ENCODE measurements around the gene NRXN3. TPM values are rescaled to one million over a fixed set of nuclear protein-coding genes. Genes with fewer than 3 reads are reported as not detected.
"Not testable (repeated sequence)": the region's sequence is repeated elsewhere in the genome, so short reads cannot be mapped to it uniquely, and the experiment has no call there.

Gene NRXN3
- polyA plus RNA-seq, 1 donor: 0.58 TPM

DNA sequence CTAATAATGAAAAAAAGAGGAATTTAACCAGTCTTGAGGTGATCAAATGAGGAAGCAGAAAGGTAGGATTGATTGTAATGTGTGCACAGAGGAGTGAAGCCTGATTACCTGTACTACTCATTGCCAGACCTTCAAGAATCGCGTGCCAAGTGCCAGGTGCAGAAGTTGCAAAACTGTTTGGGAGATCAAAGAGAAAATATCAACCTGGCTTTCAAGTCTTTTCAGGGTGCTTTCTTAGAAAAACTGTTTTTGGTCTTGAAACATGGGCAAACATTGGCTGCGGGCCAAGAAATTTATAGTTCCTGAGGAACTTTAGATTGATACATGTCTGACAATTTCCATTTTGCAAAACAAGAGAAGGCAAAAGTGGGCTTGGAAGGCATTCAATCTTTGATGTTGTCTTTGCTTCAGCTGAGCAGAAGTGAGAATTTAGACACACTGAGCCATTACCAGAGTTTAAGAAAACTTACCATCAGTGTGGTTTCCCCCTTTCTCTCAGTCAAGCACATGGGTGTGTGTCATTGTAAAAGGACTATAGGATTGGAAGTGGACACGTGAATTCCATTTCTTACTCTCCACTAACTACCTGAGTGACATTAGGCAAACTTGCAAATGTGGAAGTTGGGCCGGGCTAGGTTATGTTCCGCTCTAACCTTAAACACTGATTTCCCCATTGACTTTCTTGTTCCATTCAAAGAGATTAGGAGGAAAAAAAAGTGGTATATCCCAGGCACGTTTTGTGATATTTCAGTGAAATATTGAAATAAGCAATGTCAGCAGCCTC lies 1555.0 kb downstream of the NRXN3 start:
- no peak for DNase-seq (ENCODE audit: low read depth)

- DNase-seq (ENCODE audit: low read depth): no peak
Observed at GRCh38 chr14:79727900-79728299, 1557.7 kb downstream of the NRXN3 start.

GRCh38 chr14:79728331-79728730 lies 1558.2 kb downstream of the NRXN3 start:
- no peak for DNase-seq (ENCODE audit: low read depth)

GRCh38 chr14:79729731-79730130 lies 1559.6 kb downstream of the NRXN3 start:
- DNase-seq (ENCODE audit: low read depth): no peak

DNA sequence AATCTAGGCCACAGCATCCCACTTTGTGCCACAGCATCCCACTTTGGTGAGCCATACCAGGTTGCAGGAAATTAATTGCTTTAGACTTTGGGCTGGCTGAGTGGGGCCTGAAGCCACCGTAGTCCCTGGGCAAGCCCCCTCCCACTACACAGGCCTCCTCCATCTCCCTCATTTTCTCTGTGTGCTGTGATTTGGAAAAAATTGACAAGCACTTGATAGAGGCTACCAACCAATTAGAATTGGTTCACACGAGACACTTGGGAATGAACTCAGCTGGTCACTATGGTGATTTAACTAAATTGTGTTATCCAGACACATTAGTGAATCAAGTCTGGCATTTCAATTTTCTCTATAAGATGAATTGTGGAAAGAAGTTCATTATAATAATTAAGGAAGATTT lies 1560.0 kb downstream of the NRXN3 start:
- DNase-seq (ENCODE audit: low read depth): no peak

GRCh38 chr14:79730953-79731352 lies 1560.8 kb downstream of the NRXN3 start:
- DNase-seq (ENCODE audit: low read depth): no peak

GRCh38 chr14:79732911-79733655 lies 1562.9 kb downstream of the NRXN3 start:
- no peak for DNase-seq (ENCODE audit: low read depth)

DNA sequence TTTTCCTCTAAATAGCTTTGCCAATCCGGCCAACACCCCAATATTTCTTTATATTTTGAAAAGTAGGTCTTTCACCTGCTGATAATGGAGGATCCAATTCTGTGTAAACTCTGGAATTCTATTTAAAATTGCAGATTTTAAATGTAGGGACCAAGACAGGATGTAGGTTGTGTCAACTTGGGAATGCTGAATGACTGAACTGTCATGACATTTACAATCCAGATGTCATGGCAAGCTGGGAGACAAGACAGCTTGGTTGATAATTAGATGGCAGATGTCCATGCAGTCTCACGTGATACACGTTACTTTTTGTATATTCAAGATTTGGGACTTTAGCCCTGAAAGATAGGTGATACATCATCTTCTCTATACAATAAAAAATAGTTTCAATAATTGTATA lies 1564.0 kb downstream of the NRXN3 start:
- DNase-seq (ENCODE audit: low read depth): no peak

DNA sequence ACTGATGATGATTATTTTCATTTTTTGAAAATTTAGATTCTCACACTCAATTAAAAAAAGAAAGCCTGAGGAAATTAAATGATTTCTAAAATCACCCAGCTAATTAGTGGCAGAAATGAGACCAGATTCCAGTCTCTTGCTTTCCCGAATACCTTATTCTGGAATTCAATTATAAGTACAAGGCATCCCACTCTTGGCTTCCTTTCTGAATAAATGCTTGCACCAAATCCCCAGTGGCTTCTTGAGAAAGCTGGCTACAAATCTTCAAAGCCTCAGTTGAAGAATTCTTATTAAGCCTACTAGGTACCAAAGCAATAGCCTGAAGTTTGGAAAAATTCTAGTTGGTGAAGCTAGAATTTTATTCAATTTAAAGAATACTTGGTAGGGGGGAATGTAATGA lies 1564.5 kb downstream of the NRXN3 start:
- DNase-seq (ENCODE audit: low read depth): no peak

DNA sequence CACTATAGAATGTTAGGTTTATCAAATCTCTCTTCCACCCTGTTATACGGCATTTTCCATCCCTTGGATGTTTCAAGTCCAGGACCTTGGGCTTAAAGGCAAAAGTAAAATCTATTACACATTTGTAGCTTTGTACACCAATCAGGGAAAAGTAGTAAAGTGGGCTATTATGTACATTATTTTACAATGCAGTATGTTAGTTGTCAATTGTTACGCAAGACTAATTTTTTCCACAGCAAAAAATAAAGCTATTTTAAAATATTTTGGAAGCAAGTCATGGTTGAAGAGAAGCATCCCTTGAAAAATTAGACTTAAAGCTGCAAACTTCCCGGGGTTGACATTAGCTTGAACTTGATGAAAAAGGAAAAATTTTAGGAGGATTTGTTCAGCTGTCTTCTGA lies 1564.9 kb downstream of the NRXN3 start:
- no peak for DNase-seq (ENCODE audit: low read depth)

DNA sequence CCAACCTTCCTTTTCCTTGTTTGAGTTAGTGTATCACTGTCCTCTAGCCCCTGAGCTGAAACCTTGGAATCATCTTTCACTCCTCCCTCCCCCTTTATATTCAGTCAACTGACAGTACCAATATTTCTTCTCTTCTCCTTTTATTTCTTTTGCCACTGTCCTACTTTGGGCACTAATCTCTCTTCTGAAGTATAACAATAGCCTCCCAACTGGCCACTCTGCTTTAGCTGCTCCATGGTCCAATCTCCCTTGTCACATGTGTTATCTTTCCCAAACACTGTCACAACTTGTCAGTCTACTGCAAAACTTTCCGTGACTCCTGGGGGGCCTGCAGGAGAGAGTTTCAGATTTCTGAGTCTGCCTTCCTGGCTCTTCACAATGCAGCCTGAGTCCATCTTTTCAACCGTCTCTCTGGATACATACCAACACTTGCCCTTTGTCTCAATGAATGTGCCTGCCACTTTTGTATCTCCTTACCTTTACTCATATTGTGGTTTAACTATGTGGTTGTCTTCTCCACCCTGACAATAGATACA lies 1570.0 kb downstream of the NRXN3 start:
- no peak for DNase-seq (ENCODE audit: low read depth)

- no peak for DNase-seq (ENCODE audit: low read depth)
Observed at GRCh38 chr14:79742142-79742541, 1572.0 kb downstream of the NRXN3 start.

DNA sequence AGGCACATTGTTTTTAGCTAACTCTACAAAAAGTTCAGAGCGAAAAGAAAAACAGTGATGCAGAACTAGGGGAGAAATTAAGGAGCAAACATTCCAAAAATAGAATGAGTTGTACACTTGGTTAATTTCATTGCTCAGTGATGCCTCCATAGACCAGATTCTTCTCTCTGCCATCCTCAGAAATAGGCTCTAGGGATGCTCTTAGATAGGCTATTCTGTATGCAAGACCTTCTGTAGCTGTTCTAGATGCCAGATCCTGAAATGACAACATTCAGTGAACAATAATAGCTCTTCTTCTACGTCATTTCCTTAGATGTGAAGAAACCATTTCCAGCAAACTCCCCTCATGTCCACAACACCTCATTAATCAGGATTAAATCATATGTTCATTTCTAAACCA lies 1574.9 kb downstream of the NRXN3 start:
- no peak for DNase-seq (ENCODE audit: low read depth)

GRCh38 chr14:79749065-79749464 lies 1578.9 kb downstream of the NRXN3 start:
- DNase-seq (ENCODE audit: low read depth): no peak

DNA sequence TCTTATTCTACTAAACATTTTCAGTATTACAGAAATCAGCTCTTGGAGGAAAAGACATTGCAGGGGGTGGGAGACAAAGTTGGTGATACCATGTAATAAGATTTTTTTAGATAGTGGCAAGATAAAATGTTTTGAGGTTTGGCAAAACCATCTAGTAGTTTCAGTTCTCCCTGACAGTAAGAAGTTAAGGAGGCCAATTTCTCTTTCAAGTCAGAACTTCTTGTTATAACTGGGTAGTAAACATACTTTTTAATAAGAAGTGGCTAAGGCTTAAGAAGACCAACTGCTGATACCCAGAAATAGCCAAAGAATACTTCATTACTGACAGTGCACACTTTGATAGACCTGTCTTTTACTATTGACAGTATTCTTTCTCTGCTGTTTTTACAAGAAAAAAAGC lies 1588.8 kb downstream of the NRXN3 start:
- DNase-seq (ENCODE audit: low read depth): no peak

GRCh38 chr14:79764323-79764722 lies 1594.2 kb downstream of the NRXN3 start:
- DNase-seq (ENCODE audit: low read depth): no peak

DNA sequence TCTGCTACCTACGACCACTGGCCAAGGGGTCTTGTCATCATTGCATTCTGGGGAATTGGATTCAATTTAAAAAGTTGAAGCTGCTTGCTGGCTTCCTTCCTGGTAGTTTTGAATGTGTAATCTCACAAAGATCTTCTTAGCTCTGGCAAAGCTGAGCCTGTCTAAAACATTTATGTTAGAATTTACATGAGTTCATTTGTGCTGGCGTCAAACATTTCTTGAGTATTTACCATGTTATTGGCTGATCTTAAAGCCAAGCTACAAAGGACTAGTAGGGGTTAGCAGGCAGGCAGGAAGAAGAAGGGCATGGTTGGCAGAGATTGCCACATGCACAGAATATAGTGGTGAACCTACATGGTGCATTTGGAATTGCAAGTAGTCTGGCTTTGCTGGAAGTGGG lies 1596.3 kb downstream of the NRXN3 start:
- no peak for DNase-seq (ENCODE audit: low read depth)

DNA sequence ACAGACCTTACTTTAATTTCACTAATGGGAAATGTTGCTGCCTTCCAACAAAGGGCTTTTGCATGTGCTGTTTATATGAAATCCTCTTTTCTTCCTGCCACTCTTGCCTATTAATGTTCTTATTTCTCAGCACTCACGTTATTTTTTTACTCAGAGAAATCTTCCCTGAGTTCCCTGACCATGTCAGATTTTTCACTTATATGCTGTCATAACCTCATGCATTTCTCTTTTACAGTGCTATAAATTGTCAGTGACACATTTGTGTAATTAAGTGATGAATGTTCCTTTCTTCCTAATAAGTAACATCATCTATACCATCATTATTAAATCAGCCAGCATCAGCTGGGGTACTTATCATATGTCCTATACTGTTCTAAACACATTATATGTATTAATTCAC lies 1597.1 kb downstream of the NRXN3 start:
- DNase-seq (ENCODE audit: low read depth): no peak

DNA sequence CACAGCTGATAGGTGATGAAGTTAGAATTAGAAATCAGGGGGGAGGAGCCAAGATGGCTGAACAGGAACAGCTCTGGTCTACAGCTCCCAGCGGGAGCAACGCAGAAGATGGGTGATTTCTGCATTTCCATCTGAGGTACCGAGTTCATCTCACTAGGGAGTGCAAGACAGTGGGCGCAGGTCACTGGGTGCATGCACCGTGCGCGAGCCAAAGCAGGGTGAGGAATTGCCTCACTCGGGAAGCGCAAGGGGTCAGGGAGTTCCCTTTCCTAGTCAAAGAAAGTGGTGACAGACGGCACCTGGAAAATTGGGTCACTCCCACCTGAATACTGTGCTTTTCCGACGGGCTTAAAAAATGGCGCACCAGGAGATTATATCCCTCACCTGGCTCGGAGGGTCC lies 1597.5 kb downstream of the NRXN3 start:
- DNase-seq (ENCODE audit: low read depth): not testable (repeated sequence)

DNA sequence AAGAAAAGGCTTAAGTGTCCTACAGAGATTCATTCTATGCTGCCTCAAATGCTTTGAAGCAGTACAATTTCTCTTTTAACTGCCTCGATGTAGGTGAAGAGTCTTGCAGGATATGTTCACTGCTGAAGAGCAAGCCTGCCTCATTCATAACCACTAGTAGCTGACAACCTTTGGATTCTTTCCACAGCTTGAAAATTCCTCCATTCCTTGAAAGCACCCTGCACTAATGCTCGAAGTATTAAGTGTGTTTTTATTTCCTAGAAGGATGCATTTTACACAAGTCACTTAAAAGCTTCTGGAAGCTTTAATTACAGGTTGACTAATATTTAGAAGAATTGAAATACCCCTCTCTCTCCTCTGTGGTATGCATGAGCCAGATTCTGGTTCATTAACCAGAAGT lies 1611.7 kb downstream of the NRXN3 start:
- DNase-seq (ENCODE audit: low read depth): no peak

DNA sequence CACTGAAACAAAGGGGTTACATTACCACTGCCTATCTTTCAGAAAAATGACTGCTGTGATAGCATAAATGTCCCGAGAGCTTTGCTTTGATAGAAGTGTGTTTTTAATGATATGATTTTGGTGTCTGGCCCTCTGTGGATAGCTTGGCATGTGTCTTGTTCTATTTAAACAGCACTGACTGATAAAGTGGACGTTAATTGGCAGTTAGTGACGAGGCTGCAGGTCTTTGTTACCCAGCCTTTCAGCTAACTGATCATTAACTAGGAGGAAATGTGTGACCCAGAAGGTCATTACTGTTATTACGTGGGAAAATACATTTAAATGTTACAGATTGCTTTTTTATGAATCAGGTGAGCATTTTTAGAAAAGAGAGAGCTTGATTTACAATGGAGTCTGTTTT lies 1612.9 kb downstream of the NRXN3 start:
- DNase-seq (ENCODE audit: low read depth): no peak

- no peak for DNase-seq (ENCODE audit: low read depth)
Observed at GRCh38 chr14:79786522-79786921, 1616.3 kb downstream of the NRXN3 start.

DNA sequence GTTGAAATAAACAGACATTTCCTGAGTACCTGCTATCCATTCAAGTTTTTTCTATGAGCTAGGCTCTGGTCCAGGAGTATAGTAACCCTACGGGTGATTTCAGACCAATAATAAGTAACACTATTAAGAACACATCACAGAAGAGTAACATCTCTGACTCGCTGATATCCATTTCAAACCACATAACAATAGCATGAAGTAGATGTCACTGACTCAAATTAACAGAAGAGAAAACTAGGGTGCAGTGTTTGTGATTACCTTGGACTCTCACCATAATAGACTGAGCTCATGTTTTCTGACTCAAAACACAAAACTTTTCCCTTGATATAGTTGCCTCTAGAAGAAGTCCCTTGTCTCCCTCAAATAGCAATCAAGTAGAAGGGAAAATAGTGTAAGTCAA lies 1618.2 kb downstream of the NRXN3 start:
- no peak for DNase-seq (ENCODE audit: low read depth)
